Measurements from ENCODE around the gene RASGRF1.
"Not testable (repeated sequence)": the region's sequence is repeated elsewhere in the genome, so short reads cannot be mapped to it uniquely, and the experiment has no call there.

Gene RASGRF1

GRCh38 chr15:79035111-79035601 lies 55.4 kb downstream of the RASGRF1 start:
- DNase-seq, result peak; percentile 5

GRCh38 chr15:79034284-79034683 lies 56.3 kb downstream of the RASGRF1 start:
- DNase-seq, result no peak

- DNase-seq, result no peak
These were observed 57.9 kb downstream of the RASGRF1 start for GRCh38 chr15:79032656-79033055.

GRCh38 chr15:79031821-79032220 lies 58.8 kb downstream of the RASGRF1 start:
- DNase-seq, result no peak

- no peak for DNase-seq
These were observed 59.4 kb downstream of the RASGRF1 start for GRCh38 chr15:79031201-79031600.

- DNase-seq, result no peak
These were observed 60.1 kb downstream of the RASGRF1 start for GRCh38 chr15:79030470-79030869.

GRCh38 chr15:79028411-79028964 lies 62.1 kb downstream of the RASGRF1 start:
- DNase-seq, result peak; percentile 9

GRCh38 chr15:79027532-79028410 lies 62.8 kb downstream of the RASGRF1 start:
- no peak for DNase-seq

GRCh38 chr15:79025802-79026201 lies 64.8 kb downstream of the RASGRF1 start:
- no peak for DNase-seq

GRCh38 chr15:79025201-79025600 lies 65.4 kb downstream of the RASGRF1 start:
- no peak for DNase-seq

- DNase-seq, result not testable (repeated sequence)
These were observed 66.1 kb downstream of the RASGRF1 start for GRCh38 chr15:79024493-79024892.

- DNase-seq, result no peak
These were observed 66.7 kb downstream of the RASGRF1 start for GRCh38 chr15:79023918-79024317.

- DNase-seq, result no peak
These were observed 67.1 kb downstream of the RASGRF1 start for GRCh38 chr15:79023546-79023890.

- DNase-seq, result no peak
These were observed 71.6 kb downstream of the RASGRF1 start for GRCh38 chr15:79018960-79019359.

- DNase-seq, result no peak
These were observed 72.6 kb downstream of the RASGRF1 start for GRCh38 chr15:79017953-79018352.

GRCh38 chr15:79016527-79017170 lies 73.9 kb downstream of the RASGRF1 start:
- no peak for DNase-seq

GRCh38 chr15:79015416-79015815 lies 75.2 kb downstream of the RASGRF1 start:
- no peak for DNase-seq

- DNase-seq, result no peak
These were observed 80.3 kb downstream of the RASGRF1 start for GRCh38 chr15:79010278-79010677.

GRCh38 chr15:79009379-79009778 lies 81.2 kb downstream of the RASGRF1 start:
- DNase-seq, result no peak

GRCh38 chr15:79008659-79009058 lies 81.9 kb downstream of the RASGRF1 start:
- DNase-seq, result no peak

- no peak for DNase-seq
These were observed 83.5 kb downstream of the RASGRF1 start for GRCh38 chr15:79007066-79007465.

GRCh38 chr15:79006071-79006470 lies 84.5 kb downstream of the RASGRF1 start:
- no peak for DNase-seq

GRCh38 chr15:79004336-79004735 lies 86.2 kb downstream of the RASGRF1 start:
- DNase-seq, result no peak

GRCh38 chr15:79003896-79004295 lies 86.7 kb downstream of the RASGRF1 start:
- no peak for DNase-seq
